Esophagus squamous epithelium (tissue), 5 donors: ENCODE data around the gene ASPM. TPM values are rescaled to one million over a fixed set of nuclear protein-coding genes. Genes with fewer than 3 reads are reported as not detected.

ENCODE experiments used
- DNase-seq: peaks from one replicate; lab custom pipeline; 2025; lab: John Stamatoyannopoulos, UW
- H3K27ac ChIP-seq, 4 donors: fragments of 200-600 bp; sonication (generic); one replicate each; pipeline ENCODE4 v1.5.1; 2016 to 2019; ENCODE audit warnings: mild to moderate bottlenecking in 1 of 4
- H3K27me3 ChIP-seq, 4 donors: fragments of 200-600 bp; sonication (generic); 1 replicate in 3 of 4; 2 replicates in 1 of 4; pipeline versions ENCODE4 v1.5.1 to v1.6.0; 2017 to 2021; ENCODE audit warnings: antibody characterized with exemption in 1 of 4
- H3K36me3 ChIP-seq, 3 donors: fragments of 200-600 bp; sonication (generic); one replicate each; pipeline ENCODE4 v1.5.1; 2016 to 2019
- H3K4me1 ChIP-seq, 3 donors: fragments of 200-600 bp; sonication (generic); one replicate each; pipeline ENCODE4 v1.5.1; 2017 to 2019
- H3K4me3 ChIP-seq, 4 donors: fragments of 200-600 bp; sonication (generic); 1 replicate in 3 of 4; 2 replicates in 1 of 4; pipeline ENCODE4 v1.5.1; 2016 to 2019; ENCODE audit warnings: mild to moderate bottlenecking in 2 of 4, moderate library complexity in 1 of 4
- H3K9me3 ChIP-seq, 3 donors: fragments of 200-600 bp; sonication (generic); one replicate each; pipeline ENCODE4 v1.5.1; 2016 to 2019
- POLR2A ChIP-seq, 4 donors: fragments of 450-650 bp; IDR thresholded peaks; one replicate each; pipeline ENCODE4 v1.6.1; 2017; ENCODE audit warnings: antibody characterized with exemption in 4 of 4, mild to moderate bottlenecking in 4 of 4, moderate library complexity in 3 of 4
- WGBS, 2 donors: methylation state at CpG; one replicate each; pipeline ENCODE4 v1.1.5; 2018; 5-methylcytosine and 5-hydroxymethylcytosine counted together
- intact Hi-C: fragments of 100-400 bp; cut with DNase I; formaldehyde crosslinking; loops from one replicate; pipeline ENCODE4 v1.15.0; 2022
- total RNA-seq, 4 donors: library from RNA; depleted of rRNA; stranded (reverse); fragments of >200 nt; gene quantifications; one replicate each; pipeline ENCODE4 v1.1.0, GENCODE V29; 2016
- TF ChIP-seq, protein P1 (sequence below), 6 experiments: fragments of 450-650 bp in 4 of 6; fragments of 200-600 bp in 2 of 6; sonication (generic) in 2 of 6; IDR thresholded peaks; one replicate each; pipeline ENCODE4 v1.5.1; 2016 to 2019; ENCODE audit warnings: antibody characterized with exemption in 6 of 6, mild to moderate bottlenecking in 4 of 6, moderate library complexity in 4 of 6
- donor health status: DM: yes; HTN: yes; CAD: no.

Gene ASPM, protein sequence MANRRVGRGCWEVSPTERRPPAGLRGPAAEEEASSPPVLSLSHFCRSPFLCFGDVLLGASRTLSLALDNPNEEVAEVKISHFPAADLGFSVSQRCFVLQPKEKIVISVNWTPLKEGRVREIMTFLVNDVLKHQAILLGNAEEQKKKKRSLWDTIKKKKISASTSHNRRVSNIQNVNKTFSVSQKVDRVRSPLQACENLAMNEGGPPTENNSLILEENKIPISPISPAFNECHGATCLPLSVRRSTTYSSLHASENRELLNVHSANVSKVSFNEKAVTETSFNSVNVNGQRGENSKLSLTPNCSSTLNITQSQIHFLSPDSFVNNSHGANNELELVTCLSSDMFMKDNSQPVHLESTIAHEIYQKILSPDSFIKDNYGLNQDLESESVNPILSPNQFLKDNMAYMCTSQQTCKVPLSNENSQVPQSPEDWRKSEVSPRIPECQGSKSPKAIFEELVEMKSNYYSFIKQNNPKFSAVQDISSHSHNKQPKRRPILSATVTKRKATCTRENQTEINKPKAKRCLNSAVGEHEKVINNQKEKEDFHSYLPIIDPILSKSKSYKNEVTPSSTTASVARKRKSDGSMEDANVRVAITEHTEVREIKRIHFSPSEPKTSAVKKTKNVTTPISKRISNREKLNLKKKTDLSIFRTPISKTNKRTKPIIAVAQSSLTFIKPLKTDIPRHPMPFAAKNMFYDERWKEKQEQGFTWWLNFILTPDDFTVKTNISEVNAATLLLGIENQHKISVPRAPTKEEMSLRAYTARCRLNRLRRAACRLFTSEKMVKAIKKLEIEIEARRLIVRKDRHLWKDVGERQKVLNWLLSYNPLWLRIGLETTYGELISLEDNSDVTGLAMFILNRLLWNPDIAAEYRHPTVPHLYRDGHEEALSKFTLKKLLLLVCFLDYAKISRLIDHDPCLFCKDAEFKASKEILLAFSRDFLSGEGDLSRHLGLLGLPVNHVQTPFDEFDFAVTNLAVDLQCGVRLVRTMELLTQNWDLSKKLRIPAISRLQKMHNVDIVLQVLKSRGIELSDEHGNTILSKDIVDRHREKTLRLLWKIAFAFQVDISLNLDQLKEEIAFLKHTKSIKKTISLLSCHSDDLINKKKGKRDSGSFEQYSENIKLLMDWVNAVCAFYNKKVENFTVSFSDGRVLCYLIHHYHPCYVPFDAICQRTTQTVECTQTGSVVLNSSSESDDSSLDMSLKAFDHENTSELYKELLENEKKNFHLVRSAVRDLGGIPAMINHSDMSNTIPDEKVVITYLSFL (N-terminal part only)
- total RNA-seq: 10 to 100 TPM in 3 of 4 donors, 1 to 10 TPM in 1; 6.0 to 21.8 (median 13.9) TPM

DNA sequence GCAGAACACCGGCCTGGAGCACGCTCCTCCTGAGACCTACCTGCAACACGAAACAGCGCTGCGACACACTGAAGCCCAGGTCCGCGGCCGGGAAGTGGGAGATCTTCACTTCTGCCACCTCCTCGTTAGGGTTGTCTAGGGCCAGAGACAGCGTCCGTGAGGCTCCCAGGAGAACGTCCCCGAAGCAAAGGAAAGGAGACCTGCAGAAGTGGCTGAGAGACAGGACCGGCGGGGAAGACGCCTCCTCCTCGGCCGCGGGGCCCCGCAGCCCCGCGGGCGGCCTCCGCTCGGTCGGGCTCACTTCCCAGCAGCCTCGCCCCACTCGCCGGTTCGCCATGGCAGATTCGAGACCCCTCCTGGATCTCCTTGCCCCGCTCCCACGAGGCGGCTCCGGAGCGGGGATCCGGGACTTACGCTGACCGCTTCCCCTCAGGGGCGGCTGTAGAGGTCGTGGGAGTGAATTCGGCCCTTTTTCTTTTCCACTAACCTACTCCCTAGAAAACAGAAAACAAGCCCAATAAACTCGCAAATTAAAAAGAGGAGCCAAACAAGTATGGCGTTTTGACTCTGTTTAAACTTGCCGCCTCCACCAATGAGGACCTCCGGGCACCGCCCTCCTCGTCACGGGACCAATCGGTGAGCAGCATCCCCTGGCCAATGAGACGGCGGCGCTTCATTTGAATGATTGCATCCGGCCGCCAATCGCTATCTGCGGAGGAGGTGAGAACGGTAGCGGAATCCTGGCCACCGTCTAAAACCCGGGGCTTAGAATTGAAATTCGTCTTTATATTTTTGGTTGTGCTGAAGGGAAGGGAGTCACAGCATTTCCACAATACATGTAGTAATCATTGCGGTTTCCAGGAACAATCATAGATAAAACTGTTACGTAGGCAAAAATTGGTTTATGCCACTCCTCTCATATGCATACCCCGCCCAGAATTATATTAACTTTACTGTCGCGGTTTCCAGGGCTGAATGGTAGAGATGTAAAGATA, at the start of gene ASPM:
Gene ASPM (minus strand): TSS at position 569 of the 995 bp plus-strand sequence. CDS start 232 bp downstream, at position 337.
- Histone ChIP-seq H3K9me3 (no peaks in the 10 kb centered on the region), H3K27ac (peak within 1 kb of the TSS; percentile 27 to 84 (median 76)), H3K4me3 (peak within 1 kb of the TSS; percentile 78 to 84 (median 82)), H3K27me3 (no peaks in the 10 kb centered on the region), H3K4me1 (peaks cover 5 to 27% (median 8%) of the 10 kb centered on the region in 3 donors), H3K36me3 (no peaks in the 10 kb centered on the region)
- 0 to 3% methylated on average over 28 to 58 of the region's 67 CpGs for WGBS, 2 donors
- peak; percentile 53 for DNase-seq
- TF ChIP-seq POLR2A (IDR thresholded peaks at IDR 0.05): no peak
- TF ChIP-seq, protein P1, sequence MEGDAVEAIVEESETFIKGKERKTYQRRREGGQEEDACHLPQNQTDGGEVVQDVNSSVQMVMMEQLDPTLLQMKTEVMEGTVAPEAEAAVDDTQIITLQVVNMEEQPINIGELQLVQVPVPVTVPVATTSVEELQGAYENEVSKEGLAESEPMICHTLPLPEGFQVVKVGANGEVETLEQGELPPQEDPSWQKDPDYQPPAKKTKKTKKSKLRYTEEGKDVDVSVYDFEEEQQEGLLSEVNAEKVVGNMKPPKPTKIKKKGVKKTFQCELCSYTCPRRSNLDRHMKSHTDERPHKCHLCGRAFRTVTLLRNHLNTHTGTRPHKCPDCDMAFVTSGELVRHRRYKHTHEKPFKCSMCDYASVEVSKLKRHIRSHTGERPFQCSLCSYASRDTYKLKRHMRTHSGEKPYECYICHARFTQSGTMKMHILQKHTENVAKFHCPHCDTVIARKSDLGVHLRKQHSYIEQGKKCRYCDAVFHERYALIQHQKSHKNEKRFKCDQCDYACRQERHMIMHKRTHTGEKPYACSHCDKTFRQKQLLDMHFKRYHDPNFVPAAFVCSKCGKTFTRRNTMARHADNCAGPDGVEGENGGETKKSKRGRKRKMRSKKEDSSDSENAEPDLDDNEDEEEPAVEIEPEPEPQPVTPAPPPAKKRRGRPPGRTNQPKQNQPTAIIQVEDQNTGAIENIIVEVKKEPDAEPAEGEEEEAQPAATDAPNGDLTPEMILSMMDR (IDR thresholded peaks at IDR 0.05): no peak
- intact Hi-C loops: no loop called here

DNA sequence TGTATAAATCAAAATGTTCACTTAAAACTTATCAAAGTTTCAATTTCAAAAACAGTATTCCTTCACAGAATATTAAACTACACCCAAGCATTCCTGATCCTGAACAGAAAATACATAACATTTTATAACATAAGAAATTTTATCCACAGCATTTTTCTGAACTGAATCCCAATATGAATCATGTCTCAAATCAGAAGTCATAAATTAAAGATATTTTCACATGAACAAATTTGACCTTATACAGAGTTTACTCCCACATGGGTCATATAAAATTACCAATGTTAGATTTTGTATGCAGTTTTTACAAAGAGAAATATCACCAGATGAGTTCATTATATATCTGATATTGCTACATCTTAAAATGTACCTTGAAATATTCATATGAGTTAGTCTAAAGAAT, 48.6 kb upstream of the ASPM start:
- intact Hi-C loops: no loop called here
- Histone ChIP-seq H3K27ac (no peak overlapping the region), H3K27me3 (no peaks in the 10 kb centered on the region), H3K4me1 (peaks cover 9 to 57% (median 20%) of the 10 kb centered on the region in 3 donors), H3K9me3 (no peaks in the 10 kb centered on the region), H3K4me3 (no peak overlapping the region), H3K36me3 (peaks cover 0 to 22% (median 0%) of the 10 kb centered on the region in 3 donors)
- DNase-seq: no peak
- TF ChIP-seq POLR2A (IDR thresholded peaks at IDR 0.05): no peak
- TF ChIP-seq, protein P1 (IDR thresholded peaks at IDR 0.05): no peak

DNA sequence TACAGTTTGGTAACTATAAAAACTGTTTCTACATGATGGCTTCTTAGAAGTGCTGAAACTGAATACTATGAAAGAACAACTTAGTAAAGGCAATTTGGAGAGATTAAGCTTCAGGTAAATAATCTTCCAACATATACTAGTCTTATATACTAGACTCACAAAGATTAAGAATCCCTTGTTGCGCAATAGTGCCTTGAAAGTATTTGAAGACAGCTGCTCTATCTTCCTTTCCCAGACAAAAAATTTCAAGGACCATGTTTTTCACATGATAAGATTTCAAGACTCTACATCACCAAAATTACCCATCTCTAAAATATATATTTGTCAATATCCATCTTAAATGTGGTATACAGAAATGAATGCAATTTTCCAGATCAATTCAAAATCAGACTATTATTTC, 37.7 kb upstream of the ASPM start:
- Histone ChIP-seq H3K9me3 (no peaks in the 10 kb centered on the region), H3K4me1 (no peaks in the 10 kb centered on the region), H3K36me3 (peaks cover 0 to 91% (median 14%) of the 10 kb centered on the region in 3 donors), H3K27me3 (no peaks in the 10 kb centered on the region), H3K27ac (no peak overlapping the region), H3K4me3 (no peak overlapping the region)
- intact Hi-C loops: no loop called here
- TF ChIP-seq POLR2A (IDR thresholded peaks at IDR 0.05): no peak
- TF ChIP-seq, protein P1 (IDR thresholded peaks at IDR 0.05): no peak
- DNase-seq: no peak
- 91 to 100% methylated on average over 1 of the region's 1 CpG for WGBS, 2 donors

DNA sequence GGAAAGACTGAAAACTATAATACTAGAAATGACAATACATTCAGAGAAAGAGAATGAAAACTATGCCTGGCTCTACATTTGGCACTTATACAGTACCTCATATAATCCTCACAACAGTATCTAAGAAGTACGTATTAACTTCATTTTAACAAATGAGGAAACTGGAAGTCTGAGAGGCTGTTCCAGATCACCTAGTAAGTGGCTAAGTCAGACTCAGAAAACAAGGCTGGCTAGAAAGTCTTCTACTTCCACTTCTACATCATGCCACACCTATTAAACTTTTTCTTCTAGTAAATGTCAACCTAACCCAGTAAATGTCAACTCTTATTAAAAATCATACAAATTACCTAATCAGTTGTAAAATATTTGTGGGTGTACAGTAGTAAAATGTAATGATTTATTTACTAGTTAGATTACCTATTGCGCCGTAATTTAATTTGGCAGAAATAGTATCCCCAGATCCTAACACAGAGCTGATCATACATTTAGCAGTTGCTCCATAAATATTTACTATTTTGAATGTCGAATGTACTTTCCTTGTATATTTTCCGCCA, 36.8 kb upstream of the ASPM start:
- no peaks in the 10 kb centered on the region for H3K4me1 ChIP-seq
- no peak overlapping the region for H3K4me3 ChIP-seq
- intact Hi-C loops: no loop called here
- no peak overlapping the region for H3K27ac ChIP-seq
- no peaks in the 10 kb centered on the region for H3K9me3 ChIP-seq
- TF ChIP-seq, protein P1 (IDR thresholded peaks at IDR 0.05): no peak
- no peak for TF ChIP-seq POLR2A (IDR thresholded peaks at IDR 0.05)
- H3K27me3 ChIP-seq: no peaks in the 10 kb centered on the region
- peaks cover 0 to 91% (median 14%) of the 10 kb centered on the region in 3 donors for H3K36me3 ChIP-seq
- no peak for DNase-seq
- WGBS, 2 donors: 81 to 92% methylated on average over 5 of the region's 5 CpGs
